Liver (tissue), 9 donors: ENCODE measurements around the gene PDCD1. TPM values are rescaled to one million over a fixed set of nuclear protein-coding genes. Genes with fewer than 3 reads are reported as not detected.

Experiments
- DNase-seq: peaks from one replicate; pipeline ENCODE4 v3.0.0-alpha.2; 2017; ENCODE audit warnings: low spot score
- H3K27ac ChIP-seq, 2 donors: one replicate each; pipeline ENCODE4 v1.7.0; 2013; ENCODE audit warnings: inconsistent platforms in 2 of 2, low read length in 2 of 2, control low read depth in 1 of 2, low read depth in 1 of 2, mild to moderate bottlenecking in 1 of 2
- H3K27me3 ChIP-seq, 4 donors: one replicate each; pipeline versions ENCODE4 v1.6.1 to v1.7.0; 2013; ENCODE audit warnings: low read length in 3 of 4, inconsistent platforms in 1 of 4, mild to moderate bottlenecking in 1 of 4, moderate library complexity in 1 of 4; ENCODE audit not compliant: control insufficient read depth in 4 of 4, insufficient read depth in 4 of 4
- H3K36me3 ChIP-seq, 4 donors: one replicate each; pipeline versions ENCODE4 v1.6.1 to v1.7.0; 2013; ENCODE audit warnings: low read length in 3 of 4, mild to moderate bottlenecking in 3 of 4, low read depth in 1 of 4, moderate library complexity in 1 of 4; ENCODE audit not compliant: control insufficient read depth in 4 of 4, insufficient read depth in 3 of 4
- H3K4me1 ChIP-seq, 4 donors: one replicate each; pipeline versions ENCODE4 v1.6.1 to v1.7.0; 2013; ENCODE audit warnings: low read length in 3 of 4, mild to moderate bottlenecking in 3 of 4, moderate library complexity in 1 of 4; ENCODE audit not compliant: control insufficient read depth in 4 of 4, insufficient read depth in 4 of 4
- H3K4me3 ChIP-seq, 3 donors: one replicate each; pipeline versions ENCODE4 v1.6.1 to v1.7.0; 2013; ENCODE audit warnings: low read length in 3 of 3, control low read depth in 1 of 3, low read depth in 1 of 3, mild to moderate bottlenecking in 1 of 3
- H3K9ac ChIP-seq, 2 donors: one replicate each; pipeline ENCODE4 v1.7.0; 2013; ENCODE audit warnings: low read length in 2 of 2, mild to moderate bottlenecking in 2 of 2, moderate library complexity in 2 of 2, control low read depth in 1 of 2, low read depth in 1 of 2
- H3K9me3 ChIP-seq, 4 donors: one replicate each; pipeline versions ENCODE4 v1.6.1 to v1.7.0; 2013; ENCODE audit warnings: low read length in 3 of 4; ENCODE audit not compliant: control insufficient read depth in 4 of 4
- CTCF ChIP-seq: fragments of 150-350 bp; IDR thresholded peaks from 2 replicates; pipeline ENCODE4 v1.5.1; 2017; ENCODE audit warnings: improper control_type of control experiment, low read depth, low read length; ENCODE audit not compliant: missing input control
- FOXA1 ChIP-seq: IDR thresholded peaks from 2 replicates; pipeline ENCODE4 v1.6.1; 2016; ENCODE audit warnings: antibody characterized with exemption
- HNF4G ChIP-seq: IDR thresholded peaks from 2 replicates; pipeline ENCODE4 v1.6.1; 2016; ENCODE audit warnings: antibody characterized with exemption
- JUND ChIP-seq, 2 donors: IDR thresholded peaks; 2 replicates each; pipeline ENCODE4 v1.6.1; 2016; ENCODE audit warnings: antibody characterized with exemption in 2 of 2
- RAD21 ChIP-seq, 2 donors: IDR thresholded peaks; 2 replicates each; pipeline ENCODE4 v1.6.1; 2016; ENCODE audit warnings: antibody characterized with exemption in 2 of 2, mild to moderate bottlenecking in 2 of 2
- REST ChIP-seq: IDR thresholded peaks from 2 replicates; pipeline ENCODE4 v1.6.1; 2016; ENCODE audit warnings: antibody characterized with exemption, mild to moderate bottlenecking
- RXRA ChIP-seq, 2 donors: IDR thresholded peaks; 2 replicates each; pipeline ENCODE4 v1.6.1; 2017 to 2018; ENCODE audit warnings: antibody characterized with exemption in 2 of 2, mild to moderate bottlenecking in 1 of 2
- TAF1 ChIP-seq: conservative IDR thresholded peaks from 2 replicates; pipeline ENCODE4 v1.6.1; 2016; ENCODE audit warnings: antibody characterized with exemption, mild to moderate bottlenecking
- ZBTB33 ChIP-seq: IDR thresholded peaks from 2 replicates; pipeline ENCODE4 v1.6.1; 2016; ENCODE audit warnings: antibody characterized with exemption
- WGBS: extraction: QIAGEN DNeasy Blood & Tissue Kit; methylation state at CpG from one replicate; pipeline ENCODE4 v1.1.7; 2013; 5-methylcytosine and 5-hydroxymethylcytosine counted together
- polyA plus RNA-seq, 2 donors: library from polyadenylated mRNA; stranded (reverse) in 1 of 2; unstranded in 1 of 2; fragments of 200-250 nt in 1 of 2; fragments of >200 nt in 1 of 2; fragmentation: Nextera tagmentation in 1 of 2; extraction: Ambion mirVana in 1 of 2; gene quantifications; one replicate each; pipeline versions ENCODE4 v1.2.1 to v1.2.3, GENCODE V29; 2013 to 2015
- total RNA-seq, 2 donors: library from RNA; depleted of rRNA; stranded (reverse); fragments of >200 nt; gene quantifications; one replicate each; pipeline ENCODE4 v1.2.3, GENCODE V29; 2014
- donor health status: healthy.
- donor health status: healthy.
- donor health status: healthy.
- donor health status: healthy.
- donor health status: healthy.

PDCD1 gene
- total and polyA plus RNA-seq, 4 donors = 0.20 to 0.37 (median 0.25) TPM; not detected in 1

- peaks cover 0 to 2% (median 0%) of the 10 kb centered on the region in 4 donors for H3K4me1 ChIP-seq
Observed at GRCh38 chr2:241859436-241860183, 916 bp upstream of the PDCD1 start.

More at GRCh38 chr2:241859436-241860183, 916 bp upstream of the PDCD1 start:
- H3K36me3 ChIP-seq = no peaks in the 10 kb centered on the region
- DNase-seq = no peak
- H3K4me3 ChIP-seq = no peak overlapping the region
- WGBS = 57% methylated on average over 30 of the region's 30 CpGs
- no peak overlapping the region for H3K9ac ChIP-seq
- TF ChIP-seq JUND (IDR thresholded peaks at IDR 0.05) (no peak), HNF4G (no peak), RXRA (IDR thresholded peaks at IDR 0.05) (no peak), REST (no peak), RAD21 (IDR thresholded peaks at IDR 0.05) (no peak), TAF1 (no peak), FOXA1 (no peak), ZBTB33 (no peak), CTCF (peak; percentile 7)
- H3K9me3 ChIP-seq = no peaks in the 10 kb centered on the region
- peak overlapping the region; percentile 59 to 64 for H3K27ac ChIP-seq
- H3K27me3 ChIP-seq = no peaks in the 10 kb centered on the region
